GM18873 (cell line): Measurements from ENCODE around the gene DCAF17.
A peak's percentile ranks its signal among the peaks of the same experiment; 100 is the strongest.
"Not testable (repeated sequence)": the region's sequence is repeated elsewhere in the genome, so short reads cannot be mapped to it uniquely, and the experiment has no call there.

Source experiments
- ATAC-seq: cut with Tn5 transposase; IDR thresholded peaks from one replicate; pipeline ENCODE4 v1.9.1; 2021; ENCODE audit warnings: mild to moderate bottlenecking, moderate library complexity, moderate number of reproducible peaks; ENCODE audit not compliant: unreplicated experiment, low FRiP score

The DCAF17 gene

GRCh38 chr2:171509945-171510731, 76.1 kb downstream of the DCAF17 start:
- peak; percentile 72 for ATAC-seq

GRCh38 chr2:171512014-171512413, 78.0 kb downstream of the DCAF17 start:
- ATAC-seq = no peak

- no peak for ATAC-seq
Measured at GRCh38 chr2:171512683-171513195, 78.7 kb downstream of the DCAF17 start.

GRCh38 chr2:171513719-171514160, 79.7 kb downstream of the DCAF17 start:
- no peak for ATAC-seq

GRCh38 chr2:171514908-171515582, 81.0 kb downstream of the DCAF17 start:
- no peak for ATAC-seq

- no peak for ATAC-seq
Measured at GRCh38 chr2:171515672-171516298, 81.8 kb downstream of the DCAF17 start.

- no peak for ATAC-seq
Measured at GRCh38 chr2:171516793-171517192, 82.8 kb downstream of the DCAF17 start.

- no peak for ATAC-seq
Measured at GRCh38 chr2:171520471-171520870, 86.4 kb downstream of the DCAF17 start.

GRCh38 chr2:171521361-171522051, 87.5 kb downstream of the DCAF17 start:
- no peak for ATAC-seq

GRCh38 chr2:171522052-171522787, 88.2 kb downstream of the DCAF17 start, which contains the start of gene CYBRD1:
CYBRD1 (plus strand) TSS chr2:171522474; CDS start chr2:171522546, 72 bp downstream.
- ATAC-seq = peak; percentile 35

- ATAC-seq = peak; percentile 13
Measured at GRCh38 chr2:171522788-171523087, 88.7 kb downstream of the DCAF17 start.

- ATAC-seq = peak; percentile 40
Measured at GRCh38 chr2:171523088-171524017, 89.3 kb downstream of the DCAF17 start.

GRCh38 chr2:171524018-171524401, 90.0 kb downstream of the DCAF17 start:
- ATAC-seq = no peak

GRCh38 chr2:171529914-171530313, 95.9 kb downstream of the DCAF17 start:
- ATAC-seq = no peak

- no peak for ATAC-seq
Measured at GRCh38 chr2:171530378-171530777, 96.4 kb downstream of the DCAF17 start.

GRCh38 chr2:171530859-171531258, 96.8 kb downstream of the DCAF17 start:
- ATAC-seq = not testable (repeated sequence)

- ATAC-seq = no peak
Measured at GRCh38 chr2:171531291-171531690, 97.3 kb downstream of the DCAF17 start.

- no peak for ATAC-seq
Measured at GRCh38 chr2:171531836-171532450, 97.9 kb downstream of the DCAF17 start.
